Endothelial cell of umbilical vein (primary cell): ENCODE results near the gene LRWD1.
"Not testable (repeated sequence)": the region's sequence is repeated elsewhere in the genome, so short reads cannot be mapped to it uniquely, and the experiment has no call there.

Source experiments
- CTCF ChIP-seq, 2 donors: IDR thresholded peaks; 1 replicate in 1 of 2; 2 replicates in 1 of 2; pipeline ENCODE4 v1.5.1; 2011; ENCODE audit warnings: low read length in 2 of 2, mild to moderate bottlenecking in 2 of 2, moderate library complexity in 2 of 2, control low read depth in 1 of 2, inconsistent platforms in 1 of 2, low read depth in 1 of 2; ENCODE audit not compliant: insufficient read depth in 1 of 2; ENCODE audit errors: extremely low read depth in 1 of 2
- MYC ChIP-seq: IDR thresholded peaks from one replicate; pipeline ENCODE4 v1.6.1; 2011; ENCODE audit warnings: mild to moderate bottlenecking, low read depth, low read length
- POLR2A ChIP-seq: IDR thresholded peaks from 2 replicates; pipeline ENCODE4 v1.6.1; 2012; ENCODE audit warnings: low read depth, mild to moderate bottlenecking, control low read depth, low read length
- POLR2AphosphoS5 ChIP-seq: IDR thresholded peaks from 2 replicates; pipeline ENCODE4 v1.6.1; 2012; ENCODE audit warnings: low read depth, mild to moderate bottlenecking, control low read depth, low read length, moderate library complexity; ENCODE audit not compliant: insufficient read depth
- TF ChIP-seq, protein P1 (sequence below): IDR thresholded peaks from 2 replicates; pipeline ENCODE4 v1.6.1; 2011; ENCODE audit not compliant: insufficient read depth, insufficient read length

- TF ChIP-seq, protein P1, sequence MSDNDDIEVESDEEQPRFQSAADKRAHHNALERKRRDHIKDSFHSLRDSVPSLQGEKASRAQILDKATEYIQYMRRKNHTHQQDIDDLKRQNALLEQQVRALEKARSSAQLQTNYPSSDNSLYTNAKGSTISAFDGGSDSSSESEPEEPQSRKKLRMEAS, result not testable (repeated sequence)
- not testable (repeated sequence) for TF ChIP-seq POLR2A; CTCF (IDR thresholded peaks at IDR 0.05; ENCODE audit: extremely low read depth in 1 of 2, insufficient read depth in 1 of 2, low read depth in 1 of 2, low read length in 2 of 2); MYC; POLR2AphosphoS5
These were observed 17.2 kb downstream of the LRWD1 start for GRCh38 chr7:102481962-102482361.
